DND-41 (cell line): ENCODE results near the gene GLI2.

Experiments
- ATAC-seq: fragments of 200-7000 bp; cut with Tn5 transposase; 3 replicates; pipeline ENCODE4 v1.9.1; 2021; ENCODE audit warnings: low read depth; ENCODE audit not compliant: insufficient read depth
- DNase-seq: peaks from one replicate; pipeline ENCODE4 v3.0.0-alpha.2; 2020
- H2AFZ ChIP-seq: 2 replicates; pipeline ENCODE4 v1.6.0; 2012; ENCODE audit warnings: low read depth, low read length
- H3K27ac ChIP-seq: 2 replicates; pipeline ENCODE4 v1.5.1; 2012; ENCODE audit warnings: low read length, inconsistent platforms
- H3K27me3 ChIP-seq: fragments of 200-600 bp; sonication (generic); 2 replicates; pipeline ENCODE4 v1.6.0; 2012; ENCODE audit warnings: low read length, mild to moderate bottlenecking, inconsistent platforms; ENCODE audit not compliant: insufficient read depth, poor library complexity
- H3K36me3 ChIP-seq: 2 replicates; pipeline ENCODE4 v1.5.1; 2012; ENCODE audit warnings: low read length, inconsistent platforms; ENCODE audit not compliant: insufficient read depth
- H3K4me1 ChIP-seq: 2 replicates; pipeline ENCODE4 v1.5.1; 2012; ENCODE audit warnings: mild to moderate bottlenecking, low read length; ENCODE audit not compliant: insufficient read depth
- H3K4me2 ChIP-seq: 2 replicates; pipeline ENCODE4 v1.6.0; 2012; ENCODE audit warnings: mild to moderate bottlenecking, moderate library complexity, low read length, inconsistent platforms; ENCODE audit not compliant: insufficient read depth
- H3K4me3 ChIP-seq, 2 experiments: fragments of 200-600 bp in 1 of 2; shearing (Covaris generic) in 1 of 2; 2 replicates each; pipeline ENCODE4 v1.5.1; 2012 to 2016; ENCODE audit warnings: inconsistent platforms in 2 of 2, low read length in 2 of 2, mild to moderate bottlenecking in 2 of 2, low read depth in 1 of 2, moderate library complexity in 1 of 2
- H3K79me2 ChIP-seq: 2 replicates; pipeline ENCODE4 v1.6.0; 2012; ENCODE audit warnings: low read length, inconsistent platforms; ENCODE audit not compliant: insufficient read depth
- H3K9ac ChIP-seq: 2 replicates; pipeline ENCODE4 v1.6.0; 2012; ENCODE audit warnings: low read depth, mild to moderate bottlenecking, inconsistent platforms, low read length, moderate library complexity
- H3K9me3 ChIP-seq: 2 replicates; pipeline ENCODE4 v1.5.1; 2012; ENCODE audit warnings: low read length, moderate library complexity, mild to moderate bottlenecking, inconsistent platforms; ENCODE audit not compliant: insufficient read depth, severe bottlenecking
- H4K20me1 ChIP-seq: 2 replicates; pipeline ENCODE4 v1.6.0; 2012; ENCODE audit warnings: low read length; ENCODE audit not compliant: insufficient read depth
- CTCF ChIP-seq: IDR thresholded peaks from 2 replicates; pipeline ENCODE4 v1.5.1; 2012; ENCODE audit warnings: borderline replicate concordance, low read length, moderate library complexity, mild to moderate bottlenecking; ENCODE audit not compliant: poor library complexity, severe bottlenecking; ENCODE audit errors: extremely low read depth
- EZH2 ChIP-seq: IDR thresholded peaks from 3 replicates; pipeline ENCODE4 v1.6.1; 2012; ENCODE audit warnings: borderline replicate concordance, low read depth, mild to moderate bottlenecking, moderate library complexity, low read length, inconsistent platforms; ENCODE audit not compliant: severe bottlenecking

The GLI2 gene

GRCh38 chr2:120687210-120687609 lies 48.5 kb upstream of the GLI2 start:
- Histone ChIP-seq H4K20me1 (no peaks in the 10 kb centered on the region), H3K27me3 (peaks cover 5% of the 10 kb centered on the region), H3K27ac (no peak overlapping the region), H3K9ac (no peak overlapping the region), H3K79me2 (no peaks in the 10 kb centered on the region), H3K4me3 (no peak overlapping the region), H3K36me3 (no peaks in the 10 kb centered on the region), H2AFZ (no peak overlapping the region), H3K4me1 (no peaks in the 10 kb centered on the region), H3K4me2 (no peak overlapping the region), H3K9me3 (no peaks in the 10 kb centered on the region)
- DNase-seq (no peak), ATAC-seq (no peak)
- TF ChIP-seq CTCF (no peak), EZH2 (no peak)

- H3K79me2 ChIP-seq: no peaks in the 10 kb centered on the region
- H3K4me3 ChIP-seq: no peak overlapping the region
- H2AFZ ChIP-seq: no peak overlapping the region
- no peaks in the 10 kb centered on the region for H3K9me3 ChIP-seq
- no peaks in the 10 kb centered on the region for H3K36me3 ChIP-seq
- no peak overlapping the region for H3K9ac ChIP-seq
- H4K20me1 ChIP-seq: no peaks in the 10 kb centered on the region; the same call in none of the 2 replicates
- no peak overlapping the region for H3K4me2 ChIP-seq
- TF ChIP-seq EZH2 (no peak), CTCF (no peak)
- ATAC-seq (no peak), DNase-seq (no peak)
- no peak overlapping the region for H3K27ac ChIP-seq
- peaks cover 8% of the 10 kb centered on the region for H3K27me3 ChIP-seq
- H3K4me1 ChIP-seq: no peaks in the 10 kb centered on the region
These were observed 45.1 kb upstream of the GLI2 start for GRCh38 chr2:120690521-120690920.

GRCh38 chr2:120691410-120691809 lies 44.3 kb upstream of the GLI2 start:
- Histone ChIP-seq H3K4me3 (no peak overlapping the region), H3K36me3 (no peaks in the 10 kb centered on the region), H3K9ac (no peak overlapping the region), H3K4me2 (no peak overlapping the region), H3K79me2 (no peaks in the 10 kb centered on the region), H3K27me3 (peaks cover 17% of the 10 kb centered on the region), H4K20me1 (no peaks in the 10 kb centered on the region; the same call in none of the 2 replicates), H2AFZ (no peak overlapping the region), H3K27ac (no peak overlapping the region), H3K9me3 (no peaks in the 10 kb centered on the region), H3K4me1 (no peaks in the 10 kb centered on the region)
- no peak for ATAC-seq
- DNase-seq: no peak
- no peak for TF ChIP-seq EZH2

GRCh38 chr2:120692691-120693090 lies 43.0 kb upstream of the GLI2 start:
- Histone ChIP-seq H3K9me3 (no peaks in the 10 kb centered on the region), H3K27me3 (peaks cover 25% of the 10 kb centered on the region), H3K9ac (no peak overlapping the region), H3K4me3 (no peak overlapping the region), H3K27ac (no peak overlapping the region), H3K36me3 (no peaks in the 10 kb centered on the region), H3K4me1 (no peaks in the 10 kb centered on the region), H3K79me2 (no peaks in the 10 kb centered on the region), H2AFZ (no peak overlapping the region), H4K20me1 (no peaks in the 10 kb centered on the region; the same call in none of the 2 replicates), H3K4me2 (no peak overlapping the region)
- DNase-seq (no peak), ATAC-seq (no peak)
- TF ChIP-seq CTCF: no peak
- TF ChIP-seq EZH2: no peak
